ENCODE measurements around the gene SRRT.
A peak's percentile ranks its signal among the peaks of the same experiment; 100 is the strongest.
"Not testable (repeated sequence)": the region's sequence is repeated elsewhere in the genome, so short reads cannot be mapped to it uniquely, and the experiment has no call there.

The SRRT gene

DNA sequence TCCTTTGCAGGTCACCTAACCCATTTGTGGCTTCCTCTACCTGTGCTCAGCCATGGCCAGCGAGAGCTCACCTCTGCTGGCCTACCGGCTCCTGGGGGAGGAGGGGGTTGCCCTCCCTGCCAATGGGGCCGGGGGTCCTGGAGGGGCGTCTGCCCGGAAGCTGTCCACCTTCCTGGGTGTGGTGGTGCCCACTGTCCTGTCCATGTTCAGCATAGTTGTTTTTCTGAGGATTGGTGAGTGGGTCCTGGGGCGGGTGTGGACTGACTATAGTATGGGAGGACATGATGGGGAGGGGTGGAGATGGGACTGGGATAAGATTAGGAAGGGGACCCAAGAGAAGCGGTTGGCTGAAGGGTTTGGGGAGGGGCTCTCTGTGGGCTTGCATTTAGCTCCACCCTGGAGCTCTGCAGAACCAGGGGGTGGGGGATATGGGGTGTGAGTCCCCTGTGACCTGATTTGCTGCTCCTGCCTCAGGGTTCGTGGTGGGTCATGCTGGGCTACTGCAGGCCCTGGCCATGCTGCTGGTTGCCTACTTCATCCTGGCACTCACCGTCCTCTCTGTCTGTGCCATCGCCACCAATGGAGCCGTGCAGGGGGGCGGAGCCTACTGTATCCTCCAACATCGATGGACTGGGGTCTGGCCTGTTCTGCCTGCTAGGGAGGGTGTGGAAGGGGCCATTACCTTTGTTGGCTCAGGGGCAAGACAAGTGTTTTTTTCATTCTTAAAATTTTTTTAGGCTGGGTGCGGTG lies 20.6 kb upstream of the SRRT start:
- DNase-seq (ENCODE audit: low read depth) = no peak

DNA sequence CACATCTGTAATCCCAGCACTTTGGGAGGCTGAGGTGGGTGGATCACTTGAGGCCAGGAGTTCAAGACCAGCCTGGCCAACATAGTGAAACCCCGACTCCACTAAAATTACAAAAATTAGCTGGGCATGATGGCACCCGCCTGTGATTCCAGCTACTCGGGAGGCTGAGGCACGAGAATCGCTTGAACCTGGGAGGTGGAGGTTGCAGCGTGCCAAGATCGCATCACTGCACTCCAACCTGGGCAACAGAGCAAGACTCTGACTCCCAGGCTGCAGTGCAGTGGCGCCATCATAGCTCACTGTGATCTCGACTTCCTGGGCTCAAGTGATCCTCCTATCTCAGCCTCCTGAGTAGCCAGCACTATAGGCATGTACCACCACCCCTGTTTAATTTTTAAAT lies 20.0 kb upstream of the SRRT start:
- not testable (repeated sequence) for DNase-seq (ENCODE audit: low read depth)

DNA sequence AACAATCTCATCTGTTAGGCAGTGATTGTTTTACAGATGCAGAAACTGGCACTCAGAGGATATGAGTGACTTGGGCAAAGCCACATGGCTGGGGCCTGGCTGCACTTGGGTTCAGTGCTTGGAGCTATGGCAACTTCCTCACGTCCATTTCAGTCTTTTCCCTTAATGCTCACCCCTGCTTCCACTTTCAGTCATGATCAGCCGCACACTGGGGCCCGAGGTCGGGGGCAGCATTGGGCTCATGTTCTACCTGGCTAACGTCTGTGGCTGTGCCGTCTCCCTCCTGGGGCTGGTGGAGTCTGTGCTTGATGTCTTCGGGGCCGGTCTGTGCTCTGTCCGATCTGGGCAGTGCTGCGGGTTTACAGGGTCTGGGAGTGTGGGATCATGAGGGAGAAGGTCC lies 19.4 kb upstream of the SRRT start:
- no peak for DNase-seq (ENCODE audit: low read depth)

DNA sequence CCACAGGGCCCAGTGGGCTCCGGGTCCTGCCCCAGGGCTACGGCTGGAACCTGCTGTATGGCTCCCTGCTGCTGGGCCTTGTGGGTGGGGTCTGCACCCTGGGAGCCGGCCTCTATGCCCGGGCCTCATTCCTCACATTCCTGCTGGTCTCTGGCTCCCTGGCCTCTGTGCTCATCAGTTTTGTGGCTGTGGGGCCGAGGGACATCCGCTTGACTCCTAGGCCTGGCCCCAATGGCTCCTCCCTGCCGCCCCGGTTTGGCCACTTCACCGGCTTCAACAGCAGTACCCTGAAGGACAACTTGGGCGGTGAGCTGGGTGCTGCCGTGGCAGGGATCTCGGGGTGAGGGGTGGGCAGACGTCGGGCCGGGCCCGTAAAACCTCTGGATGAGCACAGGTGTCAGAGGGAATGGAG lies 18.0 kb upstream of the SRRT start:
- no peak for DNase-seq (ENCODE audit: low read depth)

DNA sequence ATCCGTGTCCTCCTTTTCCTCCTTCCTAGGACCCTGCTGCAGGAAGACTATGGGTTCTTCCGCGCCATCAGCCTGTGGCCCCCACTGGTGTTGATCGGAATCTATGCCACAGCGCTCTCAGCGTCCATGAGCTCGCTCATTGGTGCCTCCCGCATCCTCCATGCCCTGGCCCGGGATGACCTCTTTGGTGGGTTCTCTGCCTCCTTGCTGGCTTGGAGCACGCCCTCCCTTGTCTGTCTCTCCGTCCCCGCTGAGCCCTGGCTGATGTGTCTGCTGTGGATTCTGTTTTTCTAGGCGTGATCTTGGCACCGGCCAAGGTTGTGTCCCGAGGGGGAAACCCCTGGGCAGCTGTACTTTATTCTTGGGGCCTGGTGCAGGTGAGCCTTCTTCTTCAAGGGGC lies 15.0 kb upstream of the SRRT start:
- no peak for DNase-seq (ENCODE audit: low read depth)

DNA sequence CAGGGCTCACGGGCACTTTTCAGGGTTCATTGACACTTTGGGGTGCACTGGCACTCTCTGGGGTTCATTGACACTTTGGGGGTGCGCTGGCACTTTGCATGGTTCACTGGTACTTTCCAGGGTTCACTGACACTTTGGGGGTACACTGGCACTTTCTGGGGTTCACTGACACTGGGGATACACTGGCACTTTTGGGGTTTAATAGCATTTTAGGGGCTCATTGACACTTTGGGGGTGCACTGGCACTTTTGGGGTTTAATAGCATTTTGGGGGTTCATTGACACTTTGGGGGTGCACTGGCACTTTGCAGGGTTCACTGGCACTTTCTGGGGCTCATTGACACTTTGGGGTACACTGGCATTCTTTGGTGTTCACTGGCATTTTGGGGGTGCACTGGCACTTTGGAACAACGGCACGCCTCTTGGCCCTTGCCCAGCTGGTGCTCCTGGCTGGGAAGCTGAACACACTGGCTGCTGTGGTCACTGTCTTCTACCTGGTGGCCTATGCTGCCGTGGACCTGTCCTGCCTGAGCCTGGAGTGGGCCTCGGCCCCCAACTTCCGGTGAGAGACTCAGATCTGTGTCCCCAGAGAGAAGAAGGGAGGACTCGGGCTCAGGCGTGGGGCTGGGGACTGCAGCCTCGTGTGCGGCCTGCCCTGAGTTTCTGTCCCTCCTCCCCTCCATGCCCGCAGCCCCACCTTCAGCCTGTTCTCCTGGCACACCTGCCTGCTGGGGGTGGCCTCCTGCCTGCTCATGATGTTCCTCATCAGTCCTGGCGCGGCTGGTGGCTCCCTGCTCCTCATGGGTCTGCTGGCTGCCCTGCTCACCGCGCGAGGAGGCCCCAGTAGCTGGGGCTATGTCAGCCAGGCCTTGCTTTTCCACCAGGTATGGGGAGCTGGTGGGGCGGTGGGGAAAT lies 13.9 kb upstream of the SRRT start:
- no peak for DNase-seq (ENCODE audit: low read depth)

DNA sequence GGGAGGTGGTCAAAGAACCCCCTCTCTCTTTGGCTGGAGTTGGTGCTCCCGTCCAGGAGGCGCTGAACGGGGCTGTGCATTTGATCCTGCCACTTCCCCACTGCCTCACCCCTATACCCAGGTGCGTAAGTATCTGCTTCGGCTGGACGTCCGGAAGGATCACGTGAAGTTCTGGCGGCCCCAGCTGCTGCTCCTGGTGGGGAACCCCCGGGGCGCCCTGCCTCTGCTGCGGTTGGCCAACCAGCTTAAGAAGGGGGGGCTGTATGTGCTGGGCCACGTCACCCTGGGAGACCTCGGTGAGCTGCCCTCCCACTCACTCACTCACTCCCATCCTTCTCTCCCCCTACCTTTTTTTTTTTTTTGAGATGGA lies 13.3 kb upstream of the SRRT start:
- no peak for DNase-seq (ENCODE audit: low read depth)

DNA sequence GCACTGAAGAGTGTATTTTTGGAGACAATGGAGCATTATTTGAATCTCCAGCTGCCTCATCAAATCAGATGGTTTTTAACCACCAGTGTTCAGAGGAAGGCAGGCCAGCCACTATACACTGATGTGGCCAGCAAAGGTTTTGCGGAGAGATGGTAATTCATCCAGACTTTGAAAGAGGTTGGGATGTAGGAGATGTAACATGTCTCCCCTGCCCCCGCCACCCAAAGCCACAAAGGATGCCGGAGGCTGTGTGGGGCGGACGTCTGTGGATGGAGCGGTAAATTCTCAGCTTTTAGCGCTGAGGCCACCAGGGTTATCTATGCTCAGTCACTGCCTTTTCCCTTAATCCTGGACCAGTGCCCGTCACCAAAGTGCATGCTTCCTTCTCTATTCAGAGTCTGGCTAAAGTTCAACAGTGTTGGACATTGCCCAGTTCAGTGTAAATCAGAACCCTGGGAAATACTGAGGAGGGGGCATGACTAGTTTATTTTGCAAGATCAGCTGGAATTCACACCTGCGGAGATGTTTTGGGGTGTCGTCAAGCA lies 11.4 kb upstream of the SRRT start:
- DNase-seq (ENCODE audit: low read depth) = no peak

DNA sequence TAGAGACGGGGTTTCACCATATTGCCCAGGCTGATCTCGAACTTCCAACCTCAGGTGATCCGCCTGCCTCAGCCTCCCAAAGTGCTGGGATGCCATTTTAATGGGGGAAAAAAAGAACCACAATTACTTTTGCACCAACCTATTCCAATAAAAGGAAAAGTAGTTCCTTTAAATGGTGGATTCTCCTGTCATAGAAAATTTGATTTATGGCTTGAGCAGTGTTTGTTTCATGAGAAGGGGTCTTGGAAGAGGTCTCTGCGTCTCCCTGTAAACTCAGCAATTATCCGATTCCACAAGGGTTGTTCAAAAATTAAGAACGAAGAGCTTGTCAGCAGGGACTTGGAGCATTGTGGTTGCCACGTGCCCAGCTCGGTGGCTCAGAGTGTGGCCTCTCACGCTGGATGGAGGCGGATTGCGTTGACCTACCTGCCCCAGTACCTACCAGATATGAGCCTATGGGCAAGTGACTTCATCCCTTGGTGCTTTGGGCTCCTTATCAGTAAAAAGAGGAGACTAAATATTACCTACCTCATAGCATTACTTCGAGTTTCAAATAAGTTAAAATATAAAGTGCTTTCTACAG lies 10.5 kb upstream of the SRRT start:
- DNase-seq (ENCODE audit: low read depth) = no peak

DNA sequence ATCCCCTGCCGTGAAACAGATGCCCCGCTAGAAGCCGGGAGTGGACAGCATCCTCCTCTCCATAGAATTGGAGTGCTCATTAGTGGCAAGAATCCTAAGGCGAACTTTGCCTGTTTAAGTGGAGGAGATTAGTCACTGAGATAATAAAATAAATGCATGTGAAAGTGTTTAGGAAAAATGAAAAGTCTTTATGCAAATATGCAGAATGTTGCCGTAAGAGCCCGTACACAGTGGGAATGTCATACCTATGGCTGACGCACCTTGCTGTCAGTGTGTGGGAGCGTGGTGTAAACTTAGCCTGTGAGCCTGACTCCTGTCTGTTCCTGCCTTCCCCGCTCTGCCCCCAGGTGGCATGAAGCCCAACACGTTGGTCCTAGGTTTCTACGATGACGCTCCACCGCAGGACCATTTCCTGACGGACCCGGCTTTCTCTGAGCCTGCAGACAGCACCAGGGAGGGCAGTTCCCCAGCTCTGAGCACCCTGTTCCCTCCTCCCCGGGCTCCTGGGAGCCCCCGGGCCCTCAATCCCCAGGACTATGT lies 9.5 kb upstream of the SRRT start:
- DNase-seq (ENCODE audit: low read depth) = no peak

DNA sequence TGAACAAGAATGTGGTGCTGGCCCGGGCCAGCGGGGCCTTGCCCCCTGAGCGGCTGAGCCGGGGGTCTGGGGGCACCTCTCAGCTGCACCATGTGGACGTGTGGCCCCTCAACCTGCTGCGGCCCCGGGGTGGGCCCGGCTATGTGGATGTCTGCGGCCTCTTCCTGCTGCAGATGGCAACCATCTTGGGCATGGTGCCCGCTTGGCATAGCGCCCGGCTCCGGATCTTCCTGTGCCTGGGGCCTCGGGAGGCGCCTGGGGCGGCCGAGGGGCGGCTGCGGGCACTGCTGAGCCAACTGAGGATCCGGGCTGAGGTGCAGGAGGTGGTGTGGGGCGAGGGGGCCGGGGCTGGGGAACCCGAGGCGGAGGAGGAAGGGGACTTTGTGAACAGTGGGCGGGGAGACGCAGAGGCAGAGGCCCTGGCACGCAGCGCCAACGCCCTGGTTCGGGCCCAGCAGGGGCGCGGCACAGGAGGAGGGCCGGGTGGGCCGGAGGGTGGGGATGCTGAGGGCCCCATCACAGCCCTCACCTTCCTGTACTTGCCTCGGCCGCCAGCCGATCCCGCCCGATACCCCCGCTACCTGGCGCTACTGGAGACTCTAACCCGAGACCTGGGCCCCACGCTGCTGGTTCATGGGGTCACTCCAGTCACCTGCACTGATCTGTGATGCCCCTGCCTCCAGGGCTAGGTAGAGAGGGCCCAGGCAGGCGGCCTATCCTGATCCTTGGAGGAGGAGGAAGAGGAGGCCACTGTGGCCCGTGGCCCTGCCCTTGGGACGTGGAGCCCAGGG lies 8.8 kb upstream of the SRRT start:
- no peak for DNase-seq (ENCODE audit: low read depth)

DNA sequence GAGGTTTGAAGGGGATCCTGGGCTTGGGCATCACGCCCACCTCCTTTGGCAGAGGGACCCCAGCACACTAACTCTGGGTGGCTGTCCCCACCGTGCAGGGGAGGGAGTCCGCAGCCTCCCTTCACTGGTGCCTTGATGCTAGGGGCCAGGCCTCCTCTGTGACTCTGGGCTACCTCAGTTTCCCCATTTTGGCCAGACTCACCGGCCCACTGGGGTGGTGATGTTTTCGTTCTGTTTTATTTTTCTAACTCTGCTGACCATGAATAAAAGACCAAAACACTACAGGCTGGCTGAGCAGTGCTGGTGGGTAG lies 8.2 kb upstream of the SRRT start:
- DNase-seq (ENCODE audit: low read depth) = no peak

DNA sequence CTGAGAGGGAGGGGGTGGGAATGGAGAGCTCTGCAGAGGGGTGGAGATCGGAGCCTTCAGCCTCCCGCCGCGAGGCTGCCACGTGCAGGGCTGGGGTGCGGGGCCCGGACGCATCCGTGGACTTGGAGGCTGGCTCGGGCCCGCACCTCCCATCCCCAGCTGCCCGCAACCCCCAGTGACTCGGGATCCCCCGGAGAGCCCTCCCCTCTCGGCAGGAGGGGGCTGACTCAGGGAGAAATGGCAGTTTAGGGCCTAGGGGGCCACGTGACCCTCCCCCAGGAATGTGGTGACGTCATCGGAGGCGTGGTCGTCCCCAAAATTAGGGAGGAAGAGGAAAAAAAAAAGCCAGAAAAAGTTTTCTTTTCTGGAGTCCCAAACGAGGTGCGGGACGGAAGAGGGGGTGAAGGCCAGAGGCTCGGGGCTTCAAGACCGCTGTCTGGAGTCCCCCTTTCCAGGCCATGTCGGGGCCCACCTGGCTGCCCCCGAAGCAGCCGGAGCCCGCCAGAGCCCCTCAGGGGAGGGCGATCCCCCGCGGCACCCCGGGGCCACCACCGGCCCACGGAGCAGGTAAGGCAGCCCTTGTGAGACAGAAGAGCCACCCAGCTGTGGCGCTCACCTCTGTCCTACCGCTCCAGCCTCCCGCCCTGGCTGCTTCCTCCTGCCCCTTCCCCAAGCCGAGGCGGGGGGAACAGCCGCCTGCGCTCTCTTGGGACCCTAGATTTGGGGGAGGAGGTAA lies 7.7 kb upstream of the SRRT start, which contains the start of gene TRIP6:
TSS of gene TRIP6 (plus strand) at position 348 of the 736 bp plus-strand sequence. CDS start at position 459, 111 bp downstream.
- peak; percentile 94 for DNase-seq (ENCODE audit: low read depth)

DNA sequence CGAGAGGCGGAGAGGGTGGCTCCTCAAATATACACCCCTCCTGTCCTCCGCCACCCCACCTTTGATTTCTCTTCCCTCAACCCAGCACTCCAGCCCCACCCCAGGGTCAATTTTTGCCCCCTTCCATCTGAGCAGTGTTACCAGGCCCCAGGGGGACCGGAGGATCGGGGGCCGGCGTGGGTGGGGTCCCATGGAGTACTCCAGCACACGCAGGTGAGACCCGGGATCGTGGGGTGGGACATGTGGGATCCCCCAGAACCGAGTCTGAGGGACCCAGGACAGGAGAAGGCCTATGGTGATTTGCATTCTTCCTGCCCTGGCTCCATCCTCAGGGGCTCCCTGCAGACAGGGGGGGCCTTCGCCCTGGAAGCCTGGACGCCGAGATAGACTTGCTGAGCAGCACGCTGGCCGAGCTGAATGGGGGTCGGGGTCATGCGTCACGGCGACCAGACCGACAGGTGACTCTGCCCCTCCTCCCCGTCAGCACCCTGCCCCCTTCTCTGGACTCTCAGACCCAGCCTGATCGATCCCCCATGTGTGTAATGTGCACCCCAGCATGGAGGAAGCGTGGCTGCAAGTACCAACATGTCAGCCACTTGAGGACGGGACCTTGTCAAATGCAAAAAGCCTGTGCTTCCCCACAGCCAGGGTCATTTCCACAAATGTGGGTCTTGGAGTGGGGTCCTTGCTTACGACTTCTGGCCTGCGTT lies 7.0 kb upstream of the SRRT start:
- no peak for DNase-seq (ENCODE audit: low read depth)

DNA sequence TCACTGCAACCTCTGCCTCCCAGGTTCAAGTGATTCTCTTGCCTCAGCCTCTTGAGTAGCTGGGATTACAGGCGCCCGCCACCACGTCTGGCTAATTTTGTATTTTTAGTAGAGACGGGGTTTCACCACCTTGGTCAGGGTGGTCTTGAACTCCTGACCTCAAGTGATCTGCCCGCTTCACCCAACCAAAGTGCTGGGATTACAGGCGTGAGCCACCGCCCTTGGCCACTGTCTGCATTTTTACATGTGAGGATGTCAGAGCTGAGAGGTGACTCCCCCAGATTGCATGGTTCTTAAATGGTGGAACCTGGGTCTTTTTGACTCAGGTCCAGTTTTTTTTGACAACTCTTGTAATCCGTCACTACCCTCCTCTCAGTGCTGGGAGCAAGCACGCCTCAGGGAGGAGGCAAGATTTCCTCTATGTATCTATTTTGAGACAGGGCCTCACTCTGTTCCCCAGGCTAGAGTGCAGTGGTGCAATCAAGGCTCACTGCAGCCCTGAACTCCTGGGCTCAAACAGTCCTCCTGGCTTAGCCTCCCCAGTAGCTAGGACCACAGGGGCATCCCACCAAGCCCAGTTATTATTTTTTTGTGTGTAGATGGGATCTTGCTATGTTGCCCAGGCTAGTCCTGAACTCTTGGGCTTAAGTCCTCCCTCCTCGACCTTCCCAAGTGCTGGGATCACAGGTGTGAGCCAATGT lies 1.2 kb upstream of the SRRT start:
- DNase-seq (ENCODE audit: low read depth) = no peak

DNA sequence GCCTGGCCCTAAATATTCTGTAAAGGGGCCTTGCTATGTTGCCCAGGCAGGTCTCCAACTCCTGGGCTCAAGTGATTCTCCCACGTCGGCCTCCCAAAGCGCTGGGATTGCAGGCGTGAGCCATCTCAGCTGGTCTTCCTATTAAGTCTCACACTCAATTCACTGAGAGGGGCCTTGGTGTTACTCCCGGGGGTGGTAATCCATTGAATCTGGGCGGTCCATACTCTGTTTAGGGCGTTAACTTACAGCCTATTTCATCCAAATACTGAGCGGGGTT lies 665 bp upstream of the SRRT start:
- no peak for DNase-seq (ENCODE audit: low read depth)

DNA sequence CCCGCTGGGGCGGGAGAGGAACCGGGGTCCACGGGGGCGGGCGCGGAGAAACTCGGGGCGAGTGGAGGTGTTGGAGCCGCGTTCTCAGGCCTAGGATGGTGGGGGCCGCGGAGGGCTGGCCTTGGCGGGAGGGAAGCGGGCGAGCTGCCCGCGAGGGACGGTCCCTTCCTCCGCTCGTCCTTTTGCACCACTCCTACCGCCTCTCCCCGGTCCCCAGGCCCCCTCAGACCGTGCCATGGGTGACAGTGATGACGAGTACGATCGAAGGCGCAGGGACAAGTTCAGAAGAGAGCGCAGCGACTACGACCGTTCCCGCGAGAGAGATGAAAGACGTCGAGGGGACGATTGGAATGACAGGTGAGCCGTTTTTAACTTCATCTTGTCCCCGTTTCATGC lies 451 bp downstream of the SRRT start:
- DNase-seq (ENCODE audit: low read depth) = no peak

DNA sequence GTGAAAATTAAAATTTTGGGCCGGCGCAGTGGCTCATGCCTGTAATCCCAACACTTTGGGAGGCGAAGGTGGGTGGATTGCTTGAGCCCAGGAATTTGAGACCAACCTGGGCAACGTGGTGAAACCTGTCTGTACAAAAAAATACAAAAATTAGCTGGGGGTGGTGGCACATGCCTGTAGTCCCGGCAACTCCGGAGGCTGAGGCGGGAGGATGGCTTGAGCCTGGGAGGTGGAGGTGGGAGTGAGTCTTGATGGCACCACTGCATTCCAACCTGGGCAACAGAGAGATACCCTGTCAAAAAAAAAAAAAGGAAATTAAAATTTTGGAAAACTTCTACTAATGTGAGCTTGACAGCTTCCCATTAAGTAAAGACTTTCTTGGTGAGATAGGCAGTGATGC lies 3.1 kb downstream of the SRRT start:
- DNase-seq (ENCODE audit: low read depth) = no peak

DNA sequence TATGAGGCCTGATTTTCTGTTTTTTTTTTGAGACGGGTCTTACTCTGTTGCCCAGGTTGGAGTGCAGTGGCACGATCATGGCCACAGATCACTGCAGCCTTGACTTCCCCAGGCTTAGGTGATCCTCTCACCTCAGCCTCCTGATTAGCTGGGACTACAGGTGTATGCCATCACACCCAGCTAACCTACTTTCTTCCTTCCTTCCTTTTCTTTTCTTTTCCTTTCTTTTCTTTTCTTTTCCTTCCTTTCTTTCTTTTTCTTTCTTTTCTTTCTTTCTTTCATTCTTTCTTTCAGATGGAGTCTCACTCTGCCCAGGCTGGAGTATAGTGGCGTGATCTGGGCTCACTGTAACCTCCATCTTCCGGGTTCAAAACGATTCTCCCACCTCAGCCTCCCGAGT lies 3.8 kb downstream of the SRRT start:
- DNase-seq (ENCODE audit: low read depth) = no peak

DNA sequence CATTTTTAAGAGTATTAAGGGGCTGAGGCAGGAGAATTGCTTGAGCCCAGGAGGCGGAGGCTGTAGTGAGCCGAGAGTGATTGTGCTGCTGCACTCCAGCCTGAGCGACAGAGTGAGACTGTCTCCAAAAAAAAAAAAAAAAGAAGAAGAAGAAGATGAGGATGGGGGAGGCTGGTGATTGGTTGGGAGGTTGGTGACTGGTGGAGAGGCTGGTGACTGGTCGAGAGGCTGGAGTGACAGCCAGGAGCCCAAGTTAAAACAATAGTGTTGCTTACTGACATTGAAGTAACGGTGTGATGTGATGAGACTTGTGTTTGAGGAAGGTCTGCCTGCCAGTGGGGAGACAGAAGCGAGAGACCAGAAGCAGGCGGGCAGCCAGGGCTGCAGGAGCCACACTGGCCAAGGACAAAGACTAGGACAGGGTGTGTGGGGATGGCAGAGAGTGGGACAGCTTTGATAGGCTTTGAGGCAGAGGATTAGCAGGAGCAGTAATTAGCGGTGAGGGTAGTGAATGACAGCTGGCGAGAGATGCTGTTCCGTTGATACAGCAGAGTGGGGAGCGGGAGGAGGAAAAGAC lies 4.9 kb downstream of the SRRT start:
- DNase-seq (ENCODE audit: low read depth) = no peak

All from stromal cell of bone marrow (primary cell).